Daoy (cell line): Measurements from ENCODE around the gene ARHGEF19. TPM values are rescaled to one million over a fixed set of nuclear protein-coding genes. Genes with fewer than 3 reads are reported as not detected.
"Not testable (repeated sequence)": the region's sequence is repeated elsewhere in the genome, so short reads cannot be mapped to it uniquely, and the experiment has no call there.

Experiments
- DNase-seq: peaks from one replicate; pipeline ENCODE4 v3.0.0-alpha.2; 2015; ENCODE audit warnings: low read depth
- total RNA-seq: library from RNA; depleted of rRNA; stranded (reverse); fragments of >200 nt; shearing (Covaris generic); gene quantifications from 2 replicates; pipeline ENCODE4 v1.2.3, GENCODE V29; 2014

Gene ARHGEF19
- total RNA-seq, 1 experiment from 2014 or later: 4.2 TPM

DNA sequence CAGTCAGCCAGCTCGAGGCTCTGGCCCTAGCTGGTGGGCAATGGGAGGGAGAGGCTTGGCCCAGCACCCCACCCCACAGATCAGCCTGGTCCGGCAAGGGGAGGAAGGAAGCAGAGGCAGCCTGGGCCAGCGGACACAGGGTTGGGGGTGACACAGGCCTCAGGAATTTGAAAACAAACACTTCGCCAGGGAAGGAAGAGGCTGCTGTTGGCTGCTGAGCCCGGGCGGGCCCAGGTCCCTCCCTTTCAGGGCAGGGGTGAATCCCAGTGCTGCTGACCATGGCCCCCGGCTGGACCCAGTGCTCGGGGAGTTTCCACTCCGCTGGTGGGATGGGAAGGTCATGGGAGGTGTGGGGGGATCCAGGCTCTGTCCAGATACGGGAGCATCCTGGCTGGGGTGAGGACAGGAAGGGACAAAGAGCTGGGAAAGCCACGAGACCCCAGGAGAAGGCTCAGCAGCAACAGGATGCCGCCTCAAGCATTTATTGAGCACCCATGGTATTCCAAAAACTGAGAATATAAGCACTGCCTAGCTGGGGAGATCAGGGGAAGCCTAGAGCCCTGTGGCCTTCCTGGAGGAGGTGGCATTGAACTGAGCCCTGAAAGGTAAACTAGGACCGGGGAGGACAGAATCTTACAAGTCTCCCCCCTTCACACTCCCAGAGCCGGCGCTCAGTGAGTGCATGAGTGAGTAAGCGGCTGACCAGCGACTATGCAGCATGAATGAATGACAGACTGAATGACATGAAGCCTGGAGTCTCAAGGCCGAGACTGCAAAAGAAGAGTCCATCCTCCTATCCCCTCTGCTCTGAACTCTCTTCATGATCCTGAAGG is 30.3 kb downstream of the ARHGEF19 start:
- DNase-seq: peak; percentile 95

DNA sequence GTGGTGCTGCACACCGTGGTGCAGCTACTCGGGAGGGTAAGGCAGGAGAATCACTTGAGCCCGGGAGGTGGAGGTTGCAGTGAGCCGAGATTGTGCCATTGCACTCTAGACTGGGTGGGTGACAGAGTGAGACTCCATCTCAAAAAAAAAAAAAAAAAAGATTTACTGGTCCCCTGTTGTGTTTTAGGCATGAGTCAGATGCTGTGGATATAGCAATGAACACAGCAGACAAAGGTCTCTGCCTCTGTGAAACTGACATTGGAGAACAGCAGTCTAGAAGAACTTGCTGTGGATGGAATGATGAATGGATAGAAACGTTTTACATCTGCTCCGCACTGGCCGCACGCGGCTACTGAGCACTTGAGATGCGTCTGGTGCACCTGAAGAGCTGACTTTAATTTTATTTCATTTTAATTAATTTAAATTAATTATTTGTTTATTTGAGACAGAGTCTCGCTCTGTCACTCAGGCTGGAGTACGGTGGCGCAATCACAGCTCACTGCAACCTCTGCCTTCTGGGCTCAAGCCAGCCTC is 32.1 kb downstream of the ARHGEF19 start:
- peak; percentile 55 for DNase-seq

GRCh38 chr1:16178596-16179497 is 33.6 kb downstream of the ARHGEF19 start:
- DNase-seq: no peak

GRCh38 chr1:16177306-16177705 is 35.1 kb downstream of the ARHGEF19 start:
- DNase-seq: no peak

DNA sequence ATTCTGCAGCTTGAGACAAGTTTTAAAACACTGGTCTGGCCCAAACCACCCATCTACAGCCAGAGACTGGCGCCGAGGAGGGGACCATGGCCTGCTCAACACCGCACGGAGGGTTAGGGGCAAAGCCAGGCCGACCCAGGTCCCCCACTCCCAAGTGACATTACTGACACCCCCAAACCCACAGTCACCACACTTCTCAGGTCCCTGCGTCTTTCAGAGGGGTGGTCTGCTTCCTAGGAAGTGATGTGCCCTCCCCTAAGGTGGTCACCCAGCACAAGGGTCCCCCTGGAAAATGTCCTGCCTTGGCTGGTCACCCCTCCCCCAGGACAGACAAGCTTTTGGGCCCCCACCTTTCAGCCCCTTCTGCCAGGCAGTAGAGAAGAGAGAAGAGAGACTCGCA is 35.8 kb downstream of the ARHGEF19 start:
- DNase-seq: no peak

GRCh38 chr1:16175610-16176553 is 36.6 kb downstream of the ARHGEF19 start:
- DNase-seq: peak; percentile 94

- no peak for DNase-seq
Measured at GRCh38 chr1:16174886-16175598, 37.4 kb downstream of the ARHGEF19 start.

DNA sequence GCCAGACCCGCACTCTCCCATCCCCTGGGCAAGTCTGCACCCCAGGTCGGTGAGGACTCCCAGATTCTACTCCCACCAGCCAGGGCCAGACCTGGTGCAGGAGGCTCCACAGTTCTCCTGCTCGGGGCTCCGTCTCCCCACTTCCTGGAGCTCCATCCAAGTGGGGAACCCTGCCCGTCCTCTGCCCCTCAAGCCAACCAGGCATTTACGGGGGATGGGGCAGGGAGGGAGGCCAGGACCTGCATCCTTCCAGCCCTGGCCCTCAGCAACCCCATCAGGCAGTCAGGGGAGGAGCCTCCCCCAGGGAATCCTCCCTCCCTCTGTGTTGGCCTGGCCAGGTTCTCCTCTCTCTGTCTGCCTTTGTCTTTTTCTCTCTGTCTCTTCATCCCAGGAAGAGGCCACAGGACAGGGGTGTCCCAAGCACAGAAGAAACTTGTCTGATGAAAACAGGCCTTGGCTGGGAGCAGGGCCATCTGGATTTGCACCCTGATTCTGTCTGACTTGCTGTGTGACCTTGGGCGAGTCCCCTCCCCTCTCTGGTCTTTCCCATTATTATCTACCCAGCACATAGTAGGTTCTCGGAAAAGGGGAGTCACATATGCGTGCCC is 38.1 kb downstream of the ARHGEF19 start:
- no peak for DNase-seq

DNA sequence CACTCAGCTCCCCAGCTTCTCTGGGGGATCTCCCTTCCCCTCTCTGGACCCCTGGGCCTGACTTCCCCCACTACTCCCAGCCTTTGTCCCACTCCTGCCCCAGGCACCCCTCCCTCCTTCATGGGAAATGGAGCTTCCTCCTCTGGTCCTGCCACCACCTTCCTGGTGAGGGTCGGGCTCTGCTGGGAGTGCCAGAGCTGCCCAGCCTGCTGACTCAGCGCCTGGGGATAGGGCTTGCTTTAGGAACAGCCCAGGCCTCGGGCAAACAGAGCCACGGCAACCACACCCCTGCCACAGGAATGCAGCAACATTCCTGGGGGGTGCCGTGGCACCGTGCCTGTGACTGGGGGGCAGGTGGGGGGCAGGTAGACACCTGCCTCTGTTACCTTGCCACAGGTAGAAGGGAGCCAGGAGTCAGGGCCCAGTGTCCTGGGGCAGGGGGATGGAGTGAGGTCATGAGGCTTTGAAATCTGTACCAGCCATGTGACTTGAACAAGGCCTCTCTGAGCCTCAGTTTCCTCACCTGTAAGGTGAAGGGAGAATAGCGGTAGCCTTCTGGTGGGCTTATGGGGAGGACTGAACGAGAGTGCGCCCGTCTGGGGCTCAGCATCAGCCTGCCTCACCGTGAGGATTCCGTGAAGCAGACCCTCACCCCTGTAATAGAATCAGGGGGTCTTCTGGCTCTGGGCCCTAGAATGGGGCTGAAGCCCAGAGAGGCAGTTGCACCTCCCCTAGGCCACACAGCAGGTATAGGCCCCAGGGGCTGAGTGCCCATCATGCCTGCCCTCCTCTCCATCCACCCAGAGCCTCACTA is 38.8 kb downstream of the ARHGEF19 start:
- DNase-seq: peak; percentile 98

GRCh38 chr1:16172964-16173446 is 39.4 kb downstream of the ARHGEF19 start:
- peak; percentile 87 for DNase-seq

DNA sequence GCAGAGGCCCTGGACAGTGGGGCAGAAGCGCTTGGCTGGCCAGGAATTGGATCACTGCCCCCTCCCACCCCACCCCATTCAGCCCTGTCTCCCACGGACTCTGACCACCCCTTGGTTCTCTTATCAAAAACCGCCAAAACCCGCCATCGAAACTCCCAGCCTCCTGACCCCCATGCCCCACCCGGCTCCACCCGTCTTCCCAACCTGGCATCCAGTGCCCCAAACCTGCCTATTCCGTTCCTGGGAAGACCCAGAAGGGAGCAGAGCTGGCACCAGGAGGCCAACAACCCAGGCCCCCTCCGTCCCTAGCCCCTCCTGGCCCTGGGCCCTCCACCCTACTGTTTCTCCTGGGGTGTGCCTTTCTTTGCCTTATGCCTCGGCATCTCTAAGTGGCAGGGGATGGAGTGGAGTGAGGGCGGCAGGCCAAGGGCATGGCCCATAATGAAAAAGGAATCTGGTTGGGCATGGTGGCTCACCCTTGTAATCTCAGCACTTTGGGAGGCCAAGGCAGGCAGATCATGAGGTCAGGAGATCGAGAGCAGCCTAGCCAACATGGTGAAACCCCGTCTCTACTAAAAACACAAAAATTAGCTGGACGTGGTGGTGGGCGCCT is 40.1 kb downstream of the ARHGEF19 start:
- DNase-seq: no peak

- DNase-seq: no peak
Measured at GRCh38 chr1:16171314-16172151, 40.9 kb downstream of the ARHGEF19 start.

DNA sequence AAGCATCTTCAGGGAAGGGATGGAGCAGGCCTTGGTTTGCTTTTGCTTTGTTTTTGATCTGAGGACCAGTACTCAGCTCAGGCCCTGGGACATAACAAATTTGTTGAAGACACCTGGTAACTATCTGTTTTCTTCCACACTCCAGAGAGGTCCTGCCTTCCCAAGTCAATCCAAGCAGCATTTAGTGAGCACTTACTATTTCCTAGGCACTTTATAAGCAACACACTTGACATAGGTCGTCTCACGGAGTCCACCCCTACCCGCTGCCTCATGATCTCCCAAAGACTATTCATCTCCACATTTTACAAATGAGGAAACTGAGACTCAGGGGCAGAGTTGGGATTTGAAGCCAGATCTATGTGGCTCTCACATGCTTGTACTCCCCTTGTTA is 42.2 kb downstream of the ARHGEF19 start:
- DNase-seq: no peak

DNA sequence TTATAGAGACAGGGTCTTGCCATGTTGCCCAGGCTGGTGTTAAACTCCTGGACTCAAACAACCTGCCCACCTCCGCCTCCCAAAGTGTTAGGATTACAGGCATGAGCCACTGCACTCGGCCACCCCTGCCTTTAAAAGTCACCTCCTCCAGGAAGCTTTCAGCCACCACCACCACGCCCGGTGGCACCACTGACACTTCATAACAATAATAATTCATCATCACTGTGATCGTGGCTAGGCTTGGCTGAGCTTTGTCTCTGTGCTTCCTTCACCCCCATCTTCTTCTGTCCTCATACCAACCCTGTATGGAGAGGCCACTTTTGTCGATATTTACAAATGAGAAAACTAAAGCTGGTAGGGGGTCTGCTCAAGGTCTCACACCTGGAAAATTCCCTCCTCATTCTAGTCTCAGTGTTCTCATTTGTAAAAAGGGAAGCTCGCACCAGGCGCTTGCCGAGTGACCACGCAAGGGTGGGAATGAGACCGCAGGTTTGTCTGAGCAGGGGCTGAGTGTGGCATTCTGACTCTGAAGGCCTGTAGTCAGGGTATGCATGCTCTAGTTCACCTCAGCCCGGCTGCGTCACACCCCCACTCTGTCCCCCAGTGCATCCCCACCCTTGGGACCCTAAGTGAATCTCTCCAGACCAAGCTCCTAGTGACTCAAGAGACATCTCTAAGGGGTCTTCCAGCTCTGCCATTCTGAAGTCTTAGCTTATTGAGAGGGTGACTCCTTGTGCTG is 43.7 kb downstream of the ARHGEF19 start:
- no peak for DNase-seq

GRCh38 chr1:16168144-16168495 is 44.3 kb downstream of the ARHGEF19 start:
- not testable (repeated sequence) for DNase-seq

- DNase-seq: peak; percentile 49
Measured at GRCh38 chr1:16167331-16168143, 44.9 kb downstream of the ARHGEF19 start.
